GM18951 (cell line): Measurements from ENCODE around the gene IQSEC1.

Experiments
- POLR2A ChIP-seq: IDR thresholded peaks from 4 replicates; pipeline ENCODE4 v1.6.1; 2011; ENCODE audit warnings: mild to moderate bottlenecking; ENCODE audit not compliant: insufficient read length, insufficient read depth; ENCODE audit errors: extremely low read depth
- in situ Hi-C: fragments of 300-500 bp; cut with MboI; formaldehyde crosslinking; loops from one replicate; pipeline ENCODE4 v1.12.0; 2022; ENCODE audit warnings: low sequenced_read_pairs, mixed read lengths, inconsistent platforms; ENCODE audit not compliant: unreplicated experiment

Gene IQSEC1

GRCh38 chr3:13112521-13113345, 39.5 kb upstream of the IQSEC1 start:
- no peak for TF ChIP-seq POLR2A
- in situ Hi-C loops = no loop called here

- in situ Hi-C loops = no loop called here
- no peak for TF ChIP-seq POLR2A
These were observed 38.8 kb upstream of the IQSEC1 start for GRCh38 chr3:13111873-13112520.

- in situ Hi-C loops = no loop called here
- no peak for TF ChIP-seq POLR2A
These were observed 38.1 kb upstream of the IQSEC1 start for GRCh38 chr3:13111173-13111872.

GRCh38 chr3:13110678-13111116, 37.5 kb upstream of the IQSEC1 start:
- TF ChIP-seq POLR2A = no peak
- in situ Hi-C loops = no loop called here

GRCh38 chr3:13109516-13109915, 36.3 kb upstream of the IQSEC1 start:
- in situ Hi-C loops = no loop called here
- TF ChIP-seq POLR2A = no peak

GRCh38 chr3:13108861-13109260, 35.6 kb upstream of the IQSEC1 start:
- no peak for TF ChIP-seq POLR2A
- in situ Hi-C loops = no loop called here

GRCh38 chr3:13107661-13108060, 34.4 kb upstream of the IQSEC1 start:
- in situ Hi-C loops = no loop called here
- no peak for TF ChIP-seq POLR2A

GRCh38 chr3:13106308-13107001, 33.2 kb upstream of the IQSEC1 start:
- in situ Hi-C loops = no loop called here
- TF ChIP-seq POLR2A = no peak

GRCh38 chr3:13105896-13106250, 32.6 kb upstream of the IQSEC1 start:
- in situ Hi-C loops = no loop called here
- TF ChIP-seq POLR2A = no peak

GRCh38 chr3:13105181-13105895, 32.1 kb upstream of the IQSEC1 start:
- TF ChIP-seq POLR2A = no peak
- in situ Hi-C loops = no loop called here

- in situ Hi-C loops = no loop called here
- no peak for TF ChIP-seq POLR2A
These were observed 31.3 kb upstream of the IQSEC1 start for GRCh38 chr3:13104511-13104910.

GRCh38 chr3:13103416-13104058, 30.3 kb upstream of the IQSEC1 start:
- TF ChIP-seq POLR2A = no peak
- in situ Hi-C loops = no loop called here
